ENCODE results near the gene HMCN1.

DNA sequence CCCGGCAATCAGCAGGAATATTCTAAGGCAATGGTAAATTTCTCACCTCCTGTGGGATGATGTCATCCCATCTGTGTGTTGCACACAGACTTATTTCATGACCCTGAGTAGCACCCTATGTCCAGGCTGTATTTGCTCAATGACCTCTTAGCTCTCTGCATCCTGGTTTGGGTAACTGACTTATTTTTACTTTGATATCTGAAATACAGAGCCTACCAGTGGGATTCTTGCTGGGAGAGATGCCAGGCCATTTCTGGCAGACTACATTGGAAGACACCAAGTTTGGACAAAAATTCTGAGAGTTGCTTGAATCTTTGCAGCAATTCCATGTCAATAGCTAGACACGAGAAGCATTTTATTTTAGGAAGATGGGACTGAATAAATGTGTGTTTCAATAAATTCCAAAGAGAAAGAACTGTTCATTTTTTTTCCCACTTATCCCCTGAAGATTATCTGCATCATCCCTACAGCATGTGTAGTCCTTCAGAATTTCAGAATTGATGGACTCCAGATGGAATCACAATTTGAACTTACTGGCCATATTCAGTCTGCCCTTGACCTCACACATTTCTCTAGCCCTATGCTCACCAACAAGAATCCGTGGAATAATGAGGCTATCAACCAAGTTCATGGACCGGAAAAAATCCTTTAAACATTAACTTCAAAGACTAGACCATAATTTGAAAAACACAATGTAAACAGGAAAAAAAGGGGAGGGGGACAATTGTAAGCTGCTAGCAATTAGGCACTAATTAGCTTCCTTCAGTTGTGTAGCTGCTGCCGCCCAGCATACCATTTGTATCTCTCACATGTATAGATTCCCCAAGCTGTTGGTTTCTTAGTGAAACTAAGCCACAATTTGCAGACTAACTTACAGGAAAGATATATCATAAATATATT, 226.5 kb downstream of the HMCN1 start:
- TF ChIP-seq, protein P1, sequence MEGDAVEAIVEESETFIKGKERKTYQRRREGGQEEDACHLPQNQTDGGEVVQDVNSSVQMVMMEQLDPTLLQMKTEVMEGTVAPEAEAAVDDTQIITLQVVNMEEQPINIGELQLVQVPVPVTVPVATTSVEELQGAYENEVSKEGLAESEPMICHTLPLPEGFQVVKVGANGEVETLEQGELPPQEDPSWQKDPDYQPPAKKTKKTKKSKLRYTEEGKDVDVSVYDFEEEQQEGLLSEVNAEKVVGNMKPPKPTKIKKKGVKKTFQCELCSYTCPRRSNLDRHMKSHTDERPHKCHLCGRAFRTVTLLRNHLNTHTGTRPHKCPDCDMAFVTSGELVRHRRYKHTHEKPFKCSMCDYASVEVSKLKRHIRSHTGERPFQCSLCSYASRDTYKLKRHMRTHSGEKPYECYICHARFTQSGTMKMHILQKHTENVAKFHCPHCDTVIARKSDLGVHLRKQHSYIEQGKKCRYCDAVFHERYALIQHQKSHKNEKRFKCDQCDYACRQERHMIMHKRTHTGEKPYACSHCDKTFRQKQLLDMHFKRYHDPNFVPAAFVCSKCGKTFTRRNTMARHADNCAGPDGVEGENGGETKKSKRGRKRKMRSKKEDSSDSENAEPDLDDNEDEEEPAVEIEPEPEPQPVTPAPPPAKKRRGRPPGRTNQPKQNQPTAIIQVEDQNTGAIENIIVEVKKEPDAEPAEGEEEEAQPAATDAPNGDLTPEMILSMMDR (conservative IDR thresholded peaks at IDR 0.05) = no peak
- no peak for TF ChIP-seq EZH2 (IDR thresholded peaks at IDR 0.05; ENCODE audit: low read depth)
